Measurements from ENCODE around the gene CPLANE2. TPM values are rescaled to one million over a fixed set of nuclear protein-coding genes. Genes with fewer than 3 reads are reported as not detected.

Gene CPLANE2
- total RNA-seq, 2 experiments from 2014 or later, result 11.6 to 15.4 TPM

GRCh38 chr1:16230744-16231143 is 6.2 kb downstream of the CPLANE2 start:
- no peaks in the 10 kb centered on the region for H4K20me1 ChIP-seq (ENCODE audit: insufficient read depth, low read length)
- intact Hi-C loops (cut with micrococcal nuclease; ENCODE audit: unreplicated experiment), result no loop called here
- ChIA-PET POLR2A (interaction anchor here (0.8 kb wide), 1 partner anchor 19 kb away, joined by 3 read pairs; no protein-coding TSS in a partner anchor), CTCF (ENCODE audit: unreplicated experiment) (no interaction called here)
- no peak overlapping the region for H2AFZ ChIP-seq (ENCODE audit: low read length)
- H3K4me2 ChIP-seq (ENCODE audit: low read length), result no peak overlapping the region
- no peaks in the 10 kb centered on the region for H3K36me3 ChIP-seq (ENCODE audit: insufficient read depth, low read length)
- H3K4me1 ChIP-seq (ENCODE audit: insufficient read depth, low read length, poor library complexity, severe bottlenecking), result peaks cover under 1% of the 10 kb centered on the region
- no peak overlapping the region for H3K27ac ChIP-seq (ENCODE audit: low read depth, low read length, poor library complexity, severe bottlenecking)
- no peaks in the 10 kb centered on the region for H3K9me3 ChIP-seq (ENCODE audit: low read length)
- BruUV-seq (replicated peaks), result no TSS peak
- H3K79me2 ChIP-seq (ENCODE audit: insufficient read depth, low read depth, low read length), result no peaks in the 10 kb centered on the region
- no peaks in the 10 kb centered on the region for H3K9me2 ChIP-seq (ENCODE audit: insufficient read depth, low read length)
- DNase-seq (ENCODE audit: low spot score), result no peak
- TF ChIP-seq CTCF (conservative IDR thresholded peaks at IDR 0.05; ENCODE audit: low read length), result no peak
- no peak overlapping the region for H3K4me3 ChIP-seq (ENCODE audit: low read depth, low read length, poor library complexity, severe bottlenecking)

GRCh38 chr1:16229976-16230740 is 6.8 kb downstream of the CPLANE2 start:
- no TSS peak for BruUV-seq (replicated peaks)
- no peaks in the 10 kb centered on the region for H3K4me1 ChIP-seq (ENCODE audit: insufficient read depth, low read length, poor library complexity, severe bottlenecking)
- no peaks in the 10 kb centered on the region for H3K9me2 ChIP-seq (ENCODE audit: insufficient read depth, low read length)
- no peak overlapping the region for H3K27ac ChIP-seq (ENCODE audit: low read depth, low read length, poor library complexity, severe bottlenecking)
- H4K20me1 ChIP-seq (ENCODE audit: insufficient read depth, low read length), result no peaks in the 10 kb centered on the region
- H3K79me2 ChIP-seq (ENCODE audit: insufficient read depth, low read depth, low read length), result no peaks in the 10 kb centered on the region
- intact Hi-C loops (cut with micrococcal nuclease; ENCODE audit: unreplicated experiment), result no loop called here
- no peak overlapping the region for H3K4me2 ChIP-seq (ENCODE audit: low read length)
- no peak overlapping the region for H3K4me3 ChIP-seq (ENCODE audit: low read depth, low read length, poor library complexity, severe bottlenecking)
- ChIA-PET POLR2A (interaction anchor here (0.8 kb wide), 1 partner anchor 19 kb away, joined by 3 read pairs; no protein-coding TSS in a partner anchor), CTCF (ENCODE audit: unreplicated experiment) (no interaction called here)
- no peak for TF ChIP-seq CTCF (conservative IDR thresholded peaks at IDR 0.05; ENCODE audit: low read length)
- TF ChIP-seq EZH2phosphoT487 (IDR thresholded peaks at IDR 0.05; ENCODE audit: borderline replicate concordance, low read depth, low read length), result no peak
- no peak overlapping the region for H2AFZ ChIP-seq (ENCODE audit: low read length)
- no peak for DNase-seq (ENCODE audit: low spot score)
- no peaks in the 10 kb centered on the region for H3K36me3 ChIP-seq (ENCODE audit: insufficient read depth, low read length)
- no peaks in the 10 kb centered on the region for H3K9me3 ChIP-seq (ENCODE audit: low read length)

GRCh38 chr1:16226490-16227179 is 10.3 kb downstream of the CPLANE2 start:
- no peak overlapping the region for H3K4me3 ChIP-seq (ENCODE audit: low read depth, low read length, poor library complexity, severe bottlenecking)
- CTCF ChIA-PET (ENCODE audit: unreplicated experiment), result no interaction called here

More at GRCh38 chr1:16226490-16227179, 10.3 kb downstream of the CPLANE2 start:
- no peak for TF ChIP-seq CTCF (conservative IDR thresholded peaks at IDR 0.05; ENCODE audit: low read length)
- no peak for TF ChIP-seq EZH2phosphoT487 (IDR thresholded peaks at IDR 0.05; ENCODE audit: borderline replicate concordance, low read depth, low read length)
- Histone ChIP-seq H3K79me2 (ENCODE audit: insufficient read depth, low read depth, low read length) (no peaks in the 10 kb centered on the region), H3K9me3 (ENCODE audit: low read length) (no peaks in the 10 kb centered on the region), H3K27ac (ENCODE audit: low read depth, low read length, poor library complexity, severe bottlenecking) (no peak overlapping the region), H2AFZ (ENCODE audit: low read length) (no peak overlapping the region), H3K4me1 (ENCODE audit: insufficient read depth, low read length, poor library complexity, severe bottlenecking) (no peaks in the 10 kb centered on the region), H3K4me2 (ENCODE audit: low read length) (no peak overlapping the region), H3K9me2 (ENCODE audit: insufficient read depth, low read length) (no peaks in the 10 kb centered on the region), H4K20me1 (ENCODE audit: insufficient read depth, low read length) (no peaks in the 10 kb centered on the region), H3K36me3 (ENCODE audit: insufficient read depth, low read length) (no peaks in the 10 kb centered on the region)
- intact Hi-C loops (cut with micrococcal nuclease; ENCODE audit: unreplicated experiment), result no loop called here
- POLR2A ChIA-PET, result no interaction called here
- no peak for DNase-seq (ENCODE audit: low spot score)
- no TSS peak for BruUV-seq (replicated peaks)

Measured in OCI-LY7 (cell line).